H1 (cell line): ENCODE results near the gene SSRP1. TPM values are rescaled to one million over a fixed set of nuclear protein-coding genes. Genes with fewer than 3 reads are reported as not detected.

Experiments
- CTCF ChIA-PET: fragments of 300-600 bp; sonication (Branson Sonifier 250); formaldehyde crosslinking; loops from one replicate; lab custom pipeline; 2021; ENCODE audit not compliant: partially characterized antibody; lab: Charles Lee
- POLR2A ChIA-PET: fragments of 300-600 bp; sonication (Branson Sonifier 250); formaldehyde crosslinking; loops from one replicate; lab custom pipeline; 2021; ENCODE audit warnings: inconsistent platforms; ENCODE audit not compliant: partially characterized antibody; lab: Charles Lee
- DNase-seq, 2 experiments: peaks; one replicate each; pipeline versions ENCODE4 v3.0.0 to v3.0.0-alpha.2; 2010 to 2022; ENCODE audit warnings: low spot score in 2 of 2, low read depth in 1 of 2, mixed read lengths in 1 of 2
- FAIRE-seq: peaks from 2 replicates; lab custom pipeline; 2011; peaks lifted over from hg19 to GRCh38; lab: Jason Lieb, UNC
- H2AFZ ChIP-seq: 2 replicates; pipeline ENCODE4 v1.8.1; 2012; ENCODE audit warnings: low read length, inconsistent platforms
- H2AK5ac ChIP-seq: 2 replicates; pipeline ENCODE4 v1.6.1; 2013; ENCODE audit warnings: low read depth, low read length
- H2BK120ac ChIP-seq: replicated peaks from 2 replicates; pipeline ENCODE3; 2013; ENCODE audit warnings: low read depth, low read length, inconsistent platforms
- H2BK12ac ChIP-seq: 2 replicates; pipeline ENCODE4 v1.6.1; 2013; ENCODE audit warnings: low read depth, low read length
- H2BK15ac ChIP-seq: 2 replicates; pipeline ENCODE4 v1.6.1; 2013; ENCODE audit warnings: low read length
- H2BK20ac ChIP-seq: 2 replicates; pipeline ENCODE4 v1.6.1; 2013; ENCODE audit warnings: low read length
- H2BK5ac ChIP-seq: 2 replicates; pipeline ENCODE4 v1.6.1; 2013; ENCODE audit warnings: low read depth, low read length
- H3K14ac ChIP-seq: 2 replicates; pipeline ENCODE4 v1.6.1; 2013; ENCODE audit warnings: inconsistent platforms; ENCODE audit not compliant: insufficient read length
- H3K18ac ChIP-seq: 2 replicates; pipeline ENCODE4 v1.6.1; 2013; ENCODE audit warnings: low read length; ENCODE audit errors: extremely low read depth
- H3K23ac ChIP-seq: 2 replicates; pipeline ENCODE4 v1.6.1; 2013; ENCODE audit warnings: inconsistent platforms; ENCODE audit not compliant: insufficient read length
- H3K23me2 ChIP-seq: 2 replicates; pipeline ENCODE4 v1.6.1; 2013; ENCODE audit warnings: low read depth, low read length
- H3K27ac ChIP-seq: 2 replicates; pipeline ENCODE4 v1.6.1; 2011; ENCODE audit warnings: low read depth, low read length, inconsistent platforms
- H3K27me3 ChIP-seq, 4 experiments: replicated peaks in 1 of 4; 1 replicate in 1 of 4; 2 replicates in 3 of 4; pipeline versions ENCODE4 v1.6.1 to v1.8.1; 2011 to 2013; ENCODE audit warnings: low read length in 3 of 4, mild to moderate bottlenecking in 3 of 4, inconsistent platforms in 2 of 4, mixed read lengths in 2 of 4, moderate library complexity in 1 of 4; ENCODE audit not compliant: control insufficient read depth in 3 of 4, insufficient read depth in 3 of 4; ENCODE audit errors: extremely low read depth in 1 of 4
- H3K36me3 ChIP-seq, 4 experiments: 2 replicates each; pipeline versions ENCODE4 v1.6.1 to v1.8.1; 2011 to 2013; ENCODE audit warnings: mild to moderate bottlenecking in 4 of 4, low read length in 3 of 4, moderate library complexity in 2 of 4, control low read depth in 1 of 4, inconsistent platforms in 1 of 4; ENCODE audit not compliant: insufficient read depth in 4 of 4, control insufficient read depth in 2 of 4
- H3K4ac ChIP-seq: replicated peaks from 2 replicates; pipeline ENCODE3; 2013; ENCODE audit warnings: low read length, low read depth, mixed read lengths, inconsistent platforms; ENCODE audit not compliant: insufficient read length
- H3K4me1 ChIP-seq, 4 experiments: replicated peaks in 1 of 4; 1 replicate in 1 of 4; 2 replicates in 3 of 4; pipeline versions ENCODE4 v1.6.1 to v1.8.1; 2011 to 2013; ENCODE audit warnings: low read length in 3 of 4, inconsistent platforms in 2 of 4, mixed read lengths in 1 of 4; ENCODE audit not compliant: insufficient read depth in 4 of 4, control insufficient read depth in 3 of 4
- H3K4me2 ChIP-seq, 2 experiments: 2 replicates each; pipeline versions ENCODE4 v1.6.1 to v1.8.1; 2011 to 2013; ENCODE audit warnings: low read depth in 2 of 2, low read length in 2 of 2, control low read depth in 1 of 2, inconsistent platforms in 1 of 2, mild to moderate bottlenecking in 1 of 2; ENCODE audit not compliant: insufficient read depth in 1 of 2
- H3K4me3 ChIP-seq, 4 experiments: fragments of 200-600, 300-600 bp in 1 of 4; sonication (generic), shearing (Covaris generic), sonication (Bioruptor Twin) in 1 of 4; 2 replicates each; pipeline versions ENCODE4 v1.5.1 to v1.8.1; 2011 to 2016; ENCODE audit warnings: low read length in 4 of 4, low read depth in 3 of 4, control low read depth in 2 of 4, inconsistent platforms in 2 of 4, mild to moderate bottlenecking in 2 of 4, mixed read lengths in 1 of 4, moderate library complexity in 1 of 4; ENCODE audit not compliant: insufficient read depth in 2 of 4; ENCODE audit errors: extremely low read depth in 1 of 4
- H3K56ac ChIP-seq: replicated peaks from 2 replicates; pipeline ENCODE3; 2013; ENCODE audit warnings: low read depth, mild to moderate bottlenecking, mixed read lengths, low read length, inconsistent platforms; ENCODE audit not compliant: insufficient read length
- H3K79me1 ChIP-seq: 2 replicates; pipeline ENCODE4 v1.6.1; 2013; ENCODE audit warnings: low read depth, low read length, control low read depth
- H3K79me2 ChIP-seq, 2 experiments: 2 replicates each; pipeline versions ENCODE4 v1.6.1 to v1.8.1; 2012 to 2013; ENCODE audit warnings: low read length in 2 of 2, mild to moderate bottlenecking in 2 of 2, inconsistent platforms in 1 of 2; ENCODE audit not compliant: insufficient read depth in 2 of 2, control insufficient read depth in 1 of 2
- H3K9ac ChIP-seq, 4 experiments: replicated peaks in 1 of 4; 1 replicate in 1 of 4; 2 replicates in 3 of 4; pipeline versions ENCODE4 v1.6.1 to v1.8.1; 2011 to 2013; ENCODE audit warnings: low read depth in 3 of 4, low read length in 3 of 4, control low read depth in 2 of 4, mild to moderate bottlenecking in 2 of 4, moderate library complexity in 2 of 4, inconsistent platforms in 1 of 4; ENCODE audit errors: extremely low read depth in 1 of 4
- H3K9me3 ChIP-seq, 2 experiments: 2 replicates each; pipeline versions ENCODE4 v1.6.1 to v1.8.1; 2012 to 2013; ENCODE audit warnings: mild to moderate bottlenecking in 2 of 2, moderate library complexity in 2 of 2, control low read depth in 1 of 2, inconsistent platforms in 1 of 2, low read depth in 1 of 2, low read length in 1 of 2, mixed read lengths in 1 of 2; ENCODE audit not compliant: insufficient read depth in 2 of 2
- H4K20me1 ChIP-seq, 2 experiments: replicated peaks in 1 of 2; 2 replicates each; pipeline versions ENCODE3 to v1.8.1; 2011 to 2013; ENCODE audit warnings: inconsistent platforms in 2 of 2, low read length in 2 of 2, mild to moderate bottlenecking in 1 of 2; ENCODE audit not compliant: insufficient read depth in 2 of 2, control insufficient read depth in 1 of 2
- H4K5ac ChIP-seq: 2 replicates; pipeline ENCODE4 v1.6.1; 2013; ENCODE audit warnings: low read length, low read depth, mixed read lengths, inconsistent platforms; ENCODE audit not compliant: insufficient read length
- H4K8ac ChIP-seq: 2 replicates; pipeline ENCODE4 v1.8.0; 2013; ENCODE audit warnings: mild to moderate bottlenecking, moderate library complexity, low read length, inconsistent platforms; ENCODE audit not compliant: insufficient read depth; ENCODE audit errors: extremely low read depth
- H4K91ac ChIP-seq: replicated peaks from 2 replicates; pipeline ENCODE3; 2013; ENCODE audit warnings: low read length, mixed read lengths, inconsistent platforms; ENCODE audit not compliant: insufficient read length
- ASH2L ChIP-seq: fragments of 200-600, 300-600 bp; sonication (generic); IDR thresholded peaks from one replicate; pipeline ENCODE4 v1.7.1; 2017; ENCODE audit warnings: low read length
- ATF3 ChIP-seq: IDR thresholded peaks from 2 replicates; pipeline ENCODE4 v1.6.1; 2011; ENCODE audit warnings: low read depth, mild to moderate bottlenecking, low read length; ENCODE audit not compliant: insufficient read depth
- BCL11A ChIP-seq, 2 experiments: IDR thresholded peaks; one replicate each; pipeline ENCODE4 v1.6.1; 2011; ENCODE audit warnings: low read depth in 2 of 2, low read length in 2 of 2, mild to moderate bottlenecking in 2 of 2
- E2F6 ChIP-seq: IDR thresholded peaks from 2 replicates; pipeline ENCODE4 v1.6.1; 2012; ENCODE audit warnings: inconsistent platforms
- FOSL1 ChIP-seq: IDR thresholded peaks from 2 replicates; pipeline ENCODE4 v1.6.1; 2011; ENCODE audit warnings: mild to moderate bottlenecking, low read depth, low read length, moderate library complexity; ENCODE audit not compliant: insufficient read depth
- GTF2F1 ChIP-seq: IDR thresholded peaks from 2 replicates; pipeline ENCODE4 v1.6.1; 2012; ENCODE audit warnings: low read depth, low read length, improper control_type of control experiment, borderline replicate concordance
- RBBP5 ChIP-seq: IDR thresholded peaks from 2 replicates; pipeline ENCODE4 v1.7.1; 2012; ENCODE audit warnings: low read depth, mild to moderate bottlenecking, inconsistent platforms, low read length, moderate library complexity, borderline replicate concordance
- TAF7 ChIP-seq: optimal IDR thresholded peaks from 2 replicates; pipeline ENCODE3; 2011; ENCODE audit warnings: low read depth, mild to moderate bottlenecking, inconsistent platforms, low read length, moderate library complexity, borderline replicate concordance
- TEAD4 ChIP-seq: IDR thresholded peaks from 2 replicates; pipeline ENCODE4 v1.6.1; 2012; ENCODE audit warnings: low read depth, low read length, inconsistent platforms, mixed read lengths
- ZNF274 ChIP-seq: IDR thresholded peaks from 2 replicates; pipeline ENCODE4 v1.7.0; 2012; ENCODE audit warnings: low read length, borderline replicate concordance; ENCODE audit errors: extremely low read depth
- WGBS, 2 experiments: shearing (Covaris generic) in 1 of 2; methylation state at CpG; one replicate each; pipeline versions ENCODE4 v1.1.6 to v1.1.7; 2013 to 2015; ENCODE audit warnings: low lambda C conversion rate in 2 of 2, mixed read lengths in 2 of 2, inconsistent platforms in 1 of 2, low coverage in 1 of 2, missing lambda C conversion rate in 1 of 2; ENCODE audit not compliant: insufficient replicate concordance in 2 of 2, insufficient coverage in 1 of 2, insufficient read length in 1 of 2; ENCODE audit errors: extremely low coverage in 1 of 2, missing lambda C conversion rate in 1 of 2; 5-methylcytosine and 5-hydroxymethylcytosine counted together
- polyA plus RNA-seq, 7 experiments: library from polyadenylated mRNA; depleted of rRNA in 3 of 7; stranded (reverse) in 5 of 7; unstranded in 2 of 7; fragments of >200 nt in 5 of 7; fragments of 200-250 nt in 2 of 7; gene quantifications; 1 replicate in 5 of 7; 2 replicates in 1 of 7; 4 replicates in 1 of 7; pipeline versions ENCODE4 v1.2.1 to v1.2.3, GENCODE V29; 2011 to 2013; ENCODE audit warnings: missing spikeins in 2 of 7, mixed read lengths in 2 of 7
- total RNA-seq: library from RNA; stranded (reverse); fragmentation: NEBNext Ultra II Directional; extraction: Animal tissue kit (Norgen Biotek cat#: 25700); gene quantifications from 2 replicates; pipeline ENCODE4 v1.2.1, GENCODE V29; 2021

Gene SSRP1
- total and polyA plus RNA-seq, 2 of the 8 experiments (the other 6 are each of a cell fraction or from before 2014, with no cell fraction given) = 259 to 281 TPM

GRCh38 chr11:57302489-57302888 lies 33.2 kb downstream of the SSRP1 start:
- Histone ChIP-seq H4K91ac (no peak overlapping the region), H3K9ac (no peak overlapping the region), H3K4me3 (no peak overlapping the region), H2AK5ac (no peak overlapping the region), H3K4me2 (no peak overlapping the region), H3K18ac (no peak overlapping the region), H4K8ac (no peak overlapping the region), H3K79me1 (peaks cover 16% of the 10 kb centered on the region), H3K79me2 (peaks cover 0 to 25% of the 10 kb centered on the region in 2 experiments; a peak in 2 of 4 replicates), H3K14ac (no peak overlapping the region), H2BK15ac (no peak overlapping the region), H2BK120ac (no peak overlapping the region), H3K9me3 (peaks cover 5 to 6% of the 10 kb centered on the region in 2 experiments; a peak in 3 of 4 replicates), H3K36me3 (peaks cover 26 to 50% (median 42%) of the 10 kb centered on the region in 4 experiments), H2AFZ (no peak overlapping the region), H3K27me3 (no peaks in the 10 kb centered on the region), H3K23me2 (no peaks in the 10 kb centered on the region), H3K4ac (no peak overlapping the region), H3K4me1 (peaks cover 0 to 5% (median under 1%) of the 10 kb centered on the region in 4 experiments; a peak in 5 of 7 replicates), H3K56ac (no peak overlapping the region), H2BK5ac (no peak overlapping the region), H2BK12ac (no peak overlapping the region), H3K27ac (no peak overlapping the region; the same call in 1 of the 2 replicates), H3K23ac (no peak overlapping the region), H4K20me1 (peaks cover 4 to 17% of the 10 kb centered on the region in 2 experiments), H2BK20ac (no peak overlapping the region), H4K5ac (no peak overlapping the region)
- ChIA-PET CTCF (interaction anchor here (0.6 to 2.5 kb wide), 8 partner anchors 9 to 81 kb away, joined by 3 to 13 read pairs (median 4); no protein-coding TSS in a partner anchor), POLR2A (interaction anchor here (1.1 to 45.7 kb wide), 4 partner anchors 5 to 39 kb away, joined by 3 to 1279 read pairs (median 642); partner anchors contain the start of genes P2RX3, SSRP1 and TNKS1BP1)
- 91% methylated on average over 10 of the region's 15 CpGs; no CpG with 5 or more reads in 1 of the 2 experiments for WGBS, 2 experiments
- no peak for FAIRE-seq
- DNase-seq = no peak
- TF ChIP-seq RBBP5 (no peak), ATF3 (no peak), GTF2F1 (no peak), E2F6 (no peak), TEAD4 (no peak), ZNF274 (no peak), FOSL1 (no peak), BCL11A (IDR thresholded peaks at IDR 0.05; ENCODE audit: low read depth in 2 of 2, low read length in 2 of 2) (no peak), TAF7 (no peak), ASH2L (no peak)
